HAP-1 (cell line): ENCODE data around the gene LAMTOR2.

Experiments
- DNase-seq, 2 experiments: peaks; one replicate each; pipeline ENCODE4 v3.0.0-alpha.2; 2016 to 2020; ENCODE audit warnings: low spot score in 2 of 2
- H3K27me3 ChIP-seq: fragments of 250-450 bp; sonication (Bioruptor Pico); 2 replicates; pipeline ENCODE4 v1.5.1; 2020; ENCODE audit warnings: low read depth, mild to moderate bottlenecking, moderate library complexity
- H3K36me3 ChIP-seq: fragments of 250-450 bp; sonication (Bioruptor Pico); replicated peaks from 2 replicates; pipeline ENCODE4 v1.5.1; 2020; ENCODE audit warnings: mild to moderate bottlenecking
- H3K4me1 ChIP-seq: fragments of 250-450 bp; sonication (Bioruptor Pico); 2 replicates; pipeline ENCODE4 v1.5.1; 2020; ENCODE audit warnings: mild to moderate bottlenecking
- H3K4me3 ChIP-seq: fragments of 250-450 bp; sonication (Bioruptor Pico); 2 replicates; pipeline ENCODE4 v1.5.1; 2020; ENCODE audit warnings: mild to moderate bottlenecking, moderate library complexity
- H3K9me3 ChIP-seq: fragments of 250-450 bp; sonication (Bioruptor Pico); 2 replicates; pipeline ENCODE4 v1.5.1; 2020; ENCODE audit warnings: mild to moderate bottlenecking, moderate library complexity
- in situ Hi-C: fragments of 300-500 bp; cut with MboI; formaldehyde crosslinking; loops from 3 replicates; pipeline ENCODE4 v1.14.3; 2020; ENCODE audit warnings: low sequenced_read_pairs, inconsistent platforms, mixed read lengths

LAMTOR2 gene

DNA sequence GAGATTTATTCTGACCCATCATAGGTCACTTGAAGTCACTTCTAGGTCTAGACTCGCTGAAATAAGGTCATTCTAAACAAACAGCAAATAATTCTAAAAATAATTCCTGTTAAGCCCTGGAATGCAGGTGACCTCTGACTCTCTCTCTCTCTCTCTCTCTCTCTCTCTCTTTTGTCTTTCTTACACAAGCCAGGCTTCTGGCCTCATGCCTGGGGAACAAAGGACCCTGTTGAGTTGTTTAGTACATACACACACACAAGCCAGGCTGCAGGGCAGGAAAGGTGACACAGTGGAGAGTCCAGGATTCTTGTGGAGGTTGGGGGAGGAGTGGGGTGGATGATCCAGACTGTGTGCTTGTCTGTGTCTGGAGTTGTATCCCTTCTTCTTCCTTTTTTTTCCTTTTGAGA is 31.7 kb downstream of the LAMTOR2 start:
- DNase-seq: peak; percentile 84 to 89
- Histone ChIP-seq H3K36me3 (peaks cover 10% of the 10 kb centered on the region), H3K4me3 (no peak overlapping the region), H3K9me3 (no peaks in the 10 kb centered on the region), H3K27me3 (no peaks in the 10 kb centered on the region), H3K4me1 (peaks cover 34% of the 10 kb centered on the region)
- in situ Hi-C loops: no loop called here

DNA sequence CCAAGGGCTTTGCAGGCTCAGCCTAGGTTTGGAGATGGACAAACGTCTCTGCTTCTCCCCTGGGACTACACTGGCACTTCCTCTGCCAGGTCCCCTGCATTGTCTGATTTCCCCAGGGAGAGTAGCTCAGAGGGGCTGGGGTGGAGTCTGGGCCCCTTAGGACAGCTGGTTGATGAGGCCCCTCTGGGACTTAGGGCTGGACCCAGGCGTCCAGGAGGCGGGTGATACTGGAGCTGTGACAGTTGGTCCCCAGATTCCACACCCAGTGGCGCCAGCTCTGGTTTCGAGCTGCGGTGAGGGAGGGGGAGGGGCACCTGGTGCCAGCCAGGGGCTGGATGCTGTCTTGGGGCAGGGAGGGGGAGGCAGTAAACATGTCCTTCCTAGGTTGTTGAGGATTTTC is 35.1 kb downstream of the LAMTOR2 start:
- in situ Hi-C loops: loop anchor here (5.0 kb wide), 1 partner anchor 43 kb away; no protein-coding TSS in a partner anchor

DNA sequence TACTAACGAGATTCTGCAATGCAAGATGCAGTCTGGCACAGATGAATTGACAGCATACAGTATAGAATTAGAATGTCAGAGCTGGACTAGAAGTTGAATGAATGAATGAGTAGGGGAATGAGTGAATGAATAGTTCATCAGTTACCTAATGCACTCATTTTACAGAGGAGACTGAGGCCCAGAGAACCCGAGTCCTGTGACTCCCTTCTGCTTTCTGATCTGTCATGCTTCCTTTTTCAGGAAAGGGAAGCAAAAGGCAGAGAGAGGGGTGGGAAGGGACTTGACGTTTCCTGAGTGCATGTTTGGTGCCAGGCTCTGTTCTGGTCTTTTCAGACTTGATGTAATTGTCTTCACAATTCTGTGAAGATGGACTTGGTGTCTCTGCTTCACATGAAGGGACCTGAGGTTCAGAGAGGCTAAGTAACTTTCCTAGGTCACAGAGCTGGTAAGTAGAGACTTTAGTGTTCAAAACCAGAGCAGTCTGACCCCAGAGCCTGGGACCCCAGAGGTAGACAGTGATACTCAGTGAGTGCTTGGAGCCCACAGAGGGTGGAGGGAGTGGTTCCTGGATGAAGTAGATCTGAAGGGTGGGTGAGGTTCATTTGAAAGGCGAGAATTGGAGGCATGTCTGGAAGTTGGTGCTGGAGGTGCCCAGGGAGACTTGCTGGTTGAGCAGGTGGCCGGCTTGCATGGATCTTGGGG is 35.7 kb downstream of the LAMTOR2 start:
- in situ Hi-C loops: loop anchor here (5.0 kb wide), 1 partner anchor 42 kb away; no protein-coding TSS in a partner anchor
- Histone ChIP-seq H3K9me3 (no peaks in the 10 kb centered on the region), H3K4me3 (no peak overlapping the region), H3K27me3 (no peaks in the 10 kb centered on the region), H3K36me3 (peaks cover 28% of the 10 kb centered on the region), H3K4me1 (peaks cover 23% of the 10 kb centered on the region)
- no peak for DNase-seq

More for the DNA sequence above, 35.1 kb downstream of the LAMTOR2 start:
- Histone ChIP-seq H3K9me3 (no peaks in the 10 kb centered on the region), H3K27me3 (no peaks in the 10 kb centered on the region), H3K4me1 (peaks cover 26% of the 10 kb centered on the region), H3K4me3 (no peak overlapping the region), H3K36me3 (peaks cover 28% of the 10 kb centered on the region)
- no peak for DNase-seq

DNA sequence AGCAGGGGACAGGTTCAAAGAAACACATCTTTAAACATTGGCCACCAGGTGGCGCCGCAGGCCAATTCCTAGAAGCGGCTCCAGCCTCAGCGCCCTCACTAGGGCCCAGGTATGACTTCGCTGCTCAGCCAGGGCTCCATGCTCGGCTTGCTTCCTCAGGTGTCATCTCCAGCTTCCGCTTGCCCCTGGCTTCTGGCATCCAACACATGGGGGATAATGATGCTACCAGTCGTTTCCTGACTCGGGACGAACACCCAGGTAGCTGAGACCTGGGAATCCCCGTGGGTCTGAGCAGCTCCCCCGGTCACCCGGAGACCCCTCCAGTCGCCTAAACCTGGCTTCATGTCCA is 36.2 kb downstream of the LAMTOR2 start:
- Histone ChIP-seq H3K9me3 (no peaks in the 10 kb centered on the region), H3K27me3 (no peaks in the 10 kb centered on the region), H3K4me3 (no peak overlapping the region), H3K4me1 (peaks cover 18% of the 10 kb centered on the region), H3K36me3 (peaks cover 28% of the 10 kb centered on the region)
- in situ Hi-C loops: loop anchor here (5.0 kb wide), 1 partner anchor 41 kb away; no protein-coding TSS in a partner anchor
- peak; percentile 58 to 90 for DNase-seq

DNA sequence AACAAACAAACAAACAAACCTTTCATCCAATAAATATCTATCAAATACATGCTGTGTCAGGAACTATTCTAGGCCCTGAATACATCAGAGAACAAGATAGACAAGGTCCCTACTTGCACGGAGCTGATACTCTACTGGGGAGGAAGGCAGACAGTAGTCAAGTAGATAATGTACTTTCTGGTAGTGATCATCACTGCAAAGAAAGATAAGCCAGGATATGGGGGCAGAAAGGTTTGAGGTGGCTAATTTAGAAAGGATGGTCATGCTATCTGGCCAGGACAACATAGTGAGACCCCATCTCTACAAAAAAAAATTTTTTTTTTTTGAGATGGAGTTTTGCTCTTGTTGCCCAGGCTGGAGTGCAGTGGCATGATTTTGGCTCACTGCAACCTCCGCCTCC is 37.0 kb downstream of the LAMTOR2 start:
- H3K4me1 ChIP-seq: peaks cover 10% of the 10 kb centered on the region
- H3K27me3 ChIP-seq: no peaks in the 10 kb centered on the region
- H3K9me3 ChIP-seq: no peaks in the 10 kb centered on the region
- peaks cover 34% of the 10 kb centered on the region for H3K36me3 ChIP-seq
- in situ Hi-C loops: loop anchor here (5.0 kb wide), 1 partner anchor 41 kb away; no protein-coding TSS in a partner anchor
- H3K4me3 ChIP-seq: no peak overlapping the region
- no peak for DNase-seq

DNA sequence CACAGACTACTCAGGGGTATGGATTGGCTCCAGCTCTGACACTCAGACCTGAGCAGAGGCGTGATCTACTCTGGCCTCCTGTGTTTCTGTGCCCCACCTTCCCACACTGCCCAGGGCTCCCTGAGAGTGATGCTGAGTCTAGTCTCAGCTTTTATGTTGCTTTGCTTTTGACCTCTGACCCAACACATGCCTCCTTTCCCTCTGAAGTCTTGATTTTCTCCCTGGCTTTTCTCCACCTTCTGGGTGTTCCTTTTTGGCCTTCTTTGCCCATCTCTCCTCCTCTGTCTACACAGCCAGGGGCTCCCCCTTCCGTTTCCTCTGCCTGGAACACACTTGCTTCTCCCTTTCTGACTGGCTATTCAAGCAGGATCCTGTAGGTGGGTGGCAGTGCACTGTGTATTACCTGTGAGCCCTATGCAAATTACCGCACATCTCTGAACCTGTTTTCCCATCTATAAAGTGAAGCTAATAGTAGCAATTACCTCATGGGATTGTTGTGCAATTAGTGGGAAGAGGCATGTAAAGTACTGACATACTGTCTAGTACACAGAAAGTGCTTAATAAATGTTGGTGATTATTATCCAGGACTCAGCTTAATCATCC is 41.4 kb downstream of the LAMTOR2 start:
- Histone ChIP-seq H3K4me1 (peaks cover 11% of the 10 kb centered on the region), H3K4me3 (no peak overlapping the region), H3K9me3 (no peaks in the 10 kb centered on the region), H3K36me3 (peaks cover 26% of the 10 kb centered on the region), H3K27me3 (no peaks in the 10 kb centered on the region)
- no peak for DNase-seq
- in situ Hi-C loops: no loop called here

DNA sequence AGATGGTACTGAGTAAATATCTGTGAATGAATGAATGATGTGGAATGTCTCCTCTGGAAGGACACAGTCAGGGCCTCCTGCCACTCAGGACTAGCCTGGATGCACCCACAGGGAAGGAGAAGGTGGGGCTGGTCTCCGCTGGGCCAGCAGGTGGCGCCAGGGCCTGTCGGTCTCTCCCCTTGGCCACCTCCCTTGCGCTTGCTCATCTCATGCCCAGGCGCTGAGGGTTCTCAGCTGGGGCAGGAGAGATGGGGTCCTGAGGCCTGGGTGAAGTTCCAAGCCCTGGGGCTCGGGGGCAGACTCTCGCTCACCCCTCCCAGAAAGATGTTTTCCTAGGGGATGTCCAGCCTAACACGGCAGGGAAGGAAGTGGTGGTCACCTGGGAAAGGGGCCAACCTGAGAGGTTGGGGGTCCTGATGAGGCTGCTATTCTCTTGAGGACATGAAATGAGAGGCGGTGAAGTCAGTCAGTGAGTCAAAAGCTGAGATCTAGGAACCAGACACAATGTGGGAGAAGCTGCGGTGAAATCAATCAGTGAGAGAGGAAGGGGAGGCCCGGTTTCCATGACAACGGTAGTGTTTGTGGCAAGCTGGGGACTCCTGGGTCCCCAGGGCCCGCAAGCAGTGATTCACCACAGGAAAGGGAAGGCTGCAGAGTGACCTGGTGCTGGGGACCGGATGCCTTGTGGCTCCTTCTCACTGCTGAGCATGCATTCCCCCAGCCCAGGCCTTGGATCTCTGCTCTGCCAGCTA is 42.2 kb downstream of the LAMTOR2 start:
- peak; percentile 73 to 91 for DNase-seq
- peaks cover 18% of the 10 kb centered on the region for H3K36me3 ChIP-seq
- no peaks in the 10 kb centered on the region for H3K27me3 ChIP-seq
- H3K9me3 ChIP-seq: no peaks in the 10 kb centered on the region
- in situ Hi-C loops: no loop called here
- peaks cover 14% of the 10 kb centered on the region for H3K4me1 ChIP-seq
- no peak overlapping the region for H3K4me3 ChIP-seq

DNA sequence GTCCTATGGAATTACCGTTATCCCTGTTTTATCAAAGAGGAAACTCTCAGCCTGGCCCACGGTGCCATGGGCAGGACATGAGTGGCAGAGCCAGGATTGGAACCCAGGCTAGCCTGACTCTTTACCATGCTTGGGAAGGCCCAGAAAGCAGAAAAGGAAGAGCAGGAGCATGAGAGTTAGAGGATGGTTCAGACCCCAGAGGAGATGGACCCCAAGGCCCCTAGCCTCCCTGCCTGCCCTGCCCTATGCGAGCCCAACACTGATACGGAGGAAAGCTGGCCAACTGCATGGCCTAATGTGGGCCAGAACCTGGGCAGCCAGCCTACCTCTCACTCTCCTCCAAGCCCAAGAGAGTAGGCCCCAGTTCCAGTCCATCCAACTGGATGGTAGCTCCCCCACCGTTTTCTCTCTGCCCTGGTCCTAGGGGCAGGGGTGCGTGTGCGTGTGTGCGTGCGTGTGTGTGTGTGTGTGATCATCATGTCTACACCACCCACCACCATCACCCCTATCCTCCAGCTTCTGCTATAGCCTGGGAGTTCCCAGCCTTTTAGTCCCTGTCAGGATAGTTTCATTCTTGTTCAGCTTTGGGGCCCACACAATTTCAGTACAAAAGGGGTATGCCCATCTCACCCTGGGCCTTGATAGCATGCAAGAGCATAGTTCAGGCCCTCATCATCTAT is 43.1 kb downstream of the LAMTOR2 start:
- Histone ChIP-seq H3K9me3 (no peaks in the 10 kb centered on the region), H3K4me1 (peaks cover 14% of the 10 kb centered on the region), H3K27me3 (no peaks in the 10 kb centered on the region), H3K36me3 (peaks cover 15% of the 10 kb centered on the region), H3K4me3 (no peak overlapping the region)
- in situ Hi-C loops: no loop called here
- no peak for DNase-seq

DNA sequence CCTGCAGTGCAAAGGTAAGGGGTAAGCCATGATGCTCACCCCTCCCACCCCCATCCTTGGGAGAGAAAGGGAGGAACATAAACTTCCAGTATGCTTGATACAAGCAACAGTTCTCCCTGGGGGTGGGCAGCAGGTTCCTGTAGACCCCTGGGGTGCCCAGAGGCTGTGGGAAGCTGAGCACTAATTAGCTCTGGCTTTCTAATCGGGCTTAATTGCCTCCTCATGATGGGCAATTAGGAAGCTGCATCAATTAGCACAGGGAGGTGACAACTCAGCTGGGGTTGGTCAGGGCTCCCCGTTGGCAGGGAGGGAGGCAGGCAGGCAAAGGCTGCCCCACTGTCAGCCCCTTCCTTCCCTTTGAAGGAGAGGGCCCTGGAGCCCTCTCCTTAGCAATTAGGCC is 44.2 kb downstream of the LAMTOR2 start:
- no peak for DNase-seq
- no peak overlapping the region for H3K4me3 ChIP-seq
- H3K9me3 ChIP-seq: no peaks in the 10 kb centered on the region
- H3K27me3 ChIP-seq: no peaks in the 10 kb centered on the region
- in situ Hi-C loops: no loop called here
- peaks cover 14% of the 10 kb centered on the region for H3K4me1 ChIP-seq
- peaks cover 11% of the 10 kb centered on the region for H3K36me3 ChIP-seq

DNA sequence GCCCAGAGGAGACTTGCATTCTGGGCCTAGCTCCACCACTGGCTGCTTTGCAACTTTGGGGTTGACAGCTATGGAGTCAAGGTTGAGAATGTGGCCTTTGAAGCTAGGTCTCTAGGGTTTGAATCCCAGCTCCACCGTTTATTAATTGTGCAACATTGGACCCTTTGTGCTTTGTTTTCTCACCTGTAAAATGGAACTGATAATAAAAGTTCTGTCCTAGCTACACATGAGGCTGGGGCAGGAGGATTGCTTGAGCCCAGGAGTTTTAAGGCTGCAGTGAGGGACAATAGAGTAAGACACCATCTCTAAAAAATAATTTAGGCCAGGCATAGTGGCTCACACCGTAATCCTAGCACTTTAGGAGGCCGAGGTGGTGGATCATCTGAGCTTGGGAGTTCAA is 44.7 kb downstream of the LAMTOR2 start:
- H3K27me3 ChIP-seq: no peaks in the 10 kb centered on the region
- H3K36me3 ChIP-seq: peaks cover 6% of the 10 kb centered on the region
- H3K4me3 ChIP-seq: no peak overlapping the region
- H3K9me3 ChIP-seq: no peaks in the 10 kb centered on the region
- H3K4me1 ChIP-seq: peaks cover 14% of the 10 kb centered on the region
- DNase-seq: no peak
- in situ Hi-C loops: no loop called here

DNA sequence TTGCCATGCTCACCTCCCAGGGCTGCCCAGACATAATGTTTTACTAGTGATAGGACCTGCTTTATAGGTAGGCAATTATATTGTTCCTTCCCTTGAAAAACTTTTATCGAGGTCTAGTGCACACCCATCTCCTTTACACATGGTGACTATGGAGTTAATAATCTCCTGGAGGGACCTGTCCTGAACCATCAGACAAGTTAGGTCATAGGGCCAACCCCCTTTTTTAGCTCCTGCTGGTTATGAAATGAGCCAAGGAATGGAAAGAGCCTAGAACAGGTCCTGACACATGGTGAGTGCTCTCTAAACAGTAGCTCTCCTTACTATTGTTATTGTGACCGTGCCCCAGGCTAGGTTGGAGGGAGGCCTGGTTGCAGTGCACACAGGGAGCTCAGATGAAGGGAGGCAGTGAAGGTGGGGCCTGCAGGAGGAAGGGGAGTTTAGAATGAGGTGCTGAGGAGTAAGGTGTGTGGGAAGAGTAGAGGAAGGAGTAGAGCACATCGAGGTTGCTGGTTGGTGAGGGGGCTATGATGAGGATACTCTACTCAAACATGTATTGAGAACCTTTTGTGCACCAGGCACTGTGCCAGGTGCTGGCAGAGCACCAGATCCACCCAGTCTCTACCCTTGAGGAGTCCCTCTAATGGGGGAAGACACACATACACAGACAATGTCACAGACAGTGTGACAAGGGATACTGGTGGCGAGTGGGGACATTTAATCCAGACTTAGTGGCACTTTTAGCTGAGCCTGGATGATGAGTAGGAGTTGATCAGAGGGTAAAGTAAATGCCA is 45.8 kb downstream of the LAMTOR2 start:
- peak in 1 of 2 experiments; percentile 50 for DNase-seq
- no peaks in the 10 kb centered on the region for H3K9me3 ChIP-seq
- H3K36me3 ChIP-seq: peaks cover 8% of the 10 kb centered on the region
- in situ Hi-C loops: no loop called here
- peaks cover 14% of the 10 kb centered on the region for H3K4me1 ChIP-seq
- no peaks in the 10 kb centered on the region for H3K27me3 ChIP-seq
- no peak overlapping the region for H3K4me3 ChIP-seq

DNA sequence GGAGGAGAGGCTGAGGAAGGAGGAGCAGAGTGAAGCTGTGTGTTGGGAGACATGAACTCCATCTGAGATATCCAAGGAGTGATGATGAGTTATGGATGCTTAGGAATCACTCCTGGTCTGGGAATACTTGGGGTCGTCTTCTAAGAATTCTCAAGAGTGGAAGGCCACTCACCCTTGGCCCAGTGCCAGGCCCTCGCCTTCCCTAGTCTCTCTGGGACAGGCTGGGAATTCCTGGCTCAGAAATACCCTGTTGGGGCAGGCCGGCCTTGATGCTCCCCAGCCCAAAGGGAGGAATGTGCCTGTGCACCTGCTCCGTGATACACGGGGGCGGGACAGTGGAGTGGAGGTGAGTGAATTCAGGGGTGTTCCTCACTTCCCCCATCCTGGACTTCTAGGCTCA is 47.3 kb downstream of the LAMTOR2 start:
- Histone ChIP-seq H3K27me3 (no peaks in the 10 kb centered on the region), H3K36me3 (peaks cover 3% of the 10 kb centered on the region; the same call in 1 of the 2 replicates), H3K4me3 (no peak overlapping the region), H3K9me3 (no peaks in the 10 kb centered on the region), H3K4me1 (peaks cover 22% of the 10 kb centered on the region)
- in situ Hi-C loops: no loop called here
- DNase-seq: no peak
